HG03571 (cell line): ENCODE data around the gene FCHSD2.
"Not testable (repeated sequence)": the region's sequence is repeated elsewhere in the genome, so short reads cannot be mapped to it uniquely, and the experiment has no call there.

Source experiments
- ATAC-seq: cut with Tn5 transposase; IDR thresholded peaks from one replicate; pipeline ENCODE4 v1.9.1; 2021; ENCODE audit not compliant: unreplicated experiment

The FCHSD2 gene

GRCh38 chr11:72808331-72808798 is 333.8 kb downstream of the FCHSD2 start:
- ATAC-seq, result no peak

- ATAC-seq, result no peak
These were observed 334.3 kb downstream of the FCHSD2 start for GRCh38 chr11:72807792-72808191.

- ATAC-seq, result no peak
These were observed 335.0 kb downstream of the FCHSD2 start for GRCh38 chr11:72807021-72807693.

- not testable (repeated sequence) for ATAC-seq
These were observed 335.7 kb downstream of the FCHSD2 start for GRCh38 chr11:72806378-72806777.

GRCh38 chr11:72805216-72805615 is 336.9 kb downstream of the FCHSD2 start:
- no peak for ATAC-seq

- no peak for ATAC-seq
These were observed 339.3 kb downstream of the FCHSD2 start for GRCh38 chr11:72802822-72803221.

GRCh38 chr11:72799441-72799840 is 342.7 kb downstream of the FCHSD2 start:
- no peak for ATAC-seq

GRCh38 chr11:72798361-72798760 is 343.8 kb downstream of the FCHSD2 start:
- ATAC-seq, result no peak

GRCh38 chr11:72793425-72794367 is 348.4 kb downstream of the FCHSD2 start, which contains the start of gene STARD10:
Gene STARD10, minus strand, starts transcription at chr11:72794047. Its CDS starts 12,866 bp downstream, at chr11:72781181.
- ATAC-seq, result peak; percentile 88

- no peak for ATAC-seq
These were observed 349.1 kb downstream of the FCHSD2 start for GRCh38 chr11:72793076-72793424.

GRCh38 chr11:72792437-72793021 is 349.6 kb downstream of the FCHSD2 start:
- no peak for ATAC-seq

- ATAC-seq, result not testable (repeated sequence)
These were observed 350.9 kb downstream of the FCHSD2 start for GRCh38 chr11:72791228-72791627.

GRCh38 chr11:72789493-72790131 is 352.5 kb downstream of the FCHSD2 start:
- no peak for ATAC-seq

GRCh38 chr11:72788241-72788640 is 353.9 kb downstream of the FCHSD2 start:
- ATAC-seq, result no peak

- ATAC-seq, result no peak
These were observed 354.7 kb downstream of the FCHSD2 start for GRCh38 chr11:72787216-72788104.
